ENCODE measurements around the gene NKX1-1. TPM values are rescaled to one million over a fixed set of nuclear protein-coding genes. Genes with fewer than 3 reads are reported as not detected.
"Not testable (repeated sequence)": the region's sequence is repeated elsewhere in the genome, so short reads cannot be mapped to it uniquely, and the experiment has no call there.

NKX1-1 gene
- total RNA-seq, 1 donor from 2014 or later: not detected

DNA sequence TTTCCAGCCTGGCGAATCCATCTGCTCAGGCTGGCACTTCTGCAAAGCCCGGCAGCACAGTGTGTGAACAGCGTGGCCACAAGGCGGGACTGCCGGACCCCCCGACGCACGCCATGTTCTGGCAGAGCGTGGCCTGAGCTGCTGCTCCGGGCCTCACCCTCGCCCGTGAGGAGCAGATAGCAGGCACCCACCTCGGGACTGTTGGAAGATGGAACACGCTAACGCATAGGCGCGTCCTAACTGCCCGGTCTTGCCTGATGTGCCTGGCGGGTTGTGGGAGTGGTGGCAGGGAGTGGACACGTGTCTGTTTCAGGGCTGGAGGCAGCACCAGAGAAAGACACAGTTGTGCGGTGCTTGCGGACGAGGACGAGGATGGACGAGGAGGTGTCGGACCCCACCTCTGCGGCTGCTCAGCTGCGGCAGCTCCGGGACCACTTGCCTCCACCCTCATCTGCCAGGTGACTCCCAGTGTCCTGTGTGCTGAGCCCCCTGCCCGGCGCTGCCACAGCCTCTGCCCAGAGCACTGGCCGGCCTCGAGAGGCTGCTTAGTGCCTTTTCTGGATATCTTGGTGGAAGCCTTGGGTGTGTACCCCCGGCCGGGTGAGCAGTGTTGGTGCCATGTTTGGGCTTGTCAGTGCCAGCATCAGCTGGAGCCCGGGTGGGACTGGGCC, 31.1 kb downstream of the NKX1-1 start:
- peak; percentile 15 for DNase-seq
- Histone ChIP-seq H3K9me3 (replicated peaks) (no peaks in the 10 kb centered on the region), H3K4me3 (no peak overlapping the region), H3K4me1 (no peaks in the 10 kb centered on the region), H3K27ac (replicated peaks) (no peak overlapping the region), H3K36me3 (peaks cover 36% of the 10 kb centered on the region), H3K27me3 (ENCODE audit: low read depth) (no peaks in the 10 kb centered on the region)
- intact Hi-C loops (cut with micrococcal nuclease): no loop called here
- TF ChIP-seq, protein P1, sequence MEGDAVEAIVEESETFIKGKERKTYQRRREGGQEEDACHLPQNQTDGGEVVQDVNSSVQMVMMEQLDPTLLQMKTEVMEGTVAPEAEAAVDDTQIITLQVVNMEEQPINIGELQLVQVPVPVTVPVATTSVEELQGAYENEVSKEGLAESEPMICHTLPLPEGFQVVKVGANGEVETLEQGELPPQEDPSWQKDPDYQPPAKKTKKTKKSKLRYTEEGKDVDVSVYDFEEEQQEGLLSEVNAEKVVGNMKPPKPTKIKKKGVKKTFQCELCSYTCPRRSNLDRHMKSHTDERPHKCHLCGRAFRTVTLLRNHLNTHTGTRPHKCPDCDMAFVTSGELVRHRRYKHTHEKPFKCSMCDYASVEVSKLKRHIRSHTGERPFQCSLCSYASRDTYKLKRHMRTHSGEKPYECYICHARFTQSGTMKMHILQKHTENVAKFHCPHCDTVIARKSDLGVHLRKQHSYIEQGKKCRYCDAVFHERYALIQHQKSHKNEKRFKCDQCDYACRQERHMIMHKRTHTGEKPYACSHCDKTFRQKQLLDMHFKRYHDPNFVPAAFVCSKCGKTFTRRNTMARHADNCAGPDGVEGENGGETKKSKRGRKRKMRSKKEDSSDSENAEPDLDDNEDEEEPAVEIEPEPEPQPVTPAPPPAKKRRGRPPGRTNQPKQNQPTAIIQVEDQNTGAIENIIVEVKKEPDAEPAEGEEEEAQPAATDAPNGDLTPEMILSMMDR (IDR thresholded peaks at IDR 0.05; ENCODE audit: borderline replicate concordance): no peak

GRCh38 chr4:1374706-1375045, 31.6 kb downstream of the NKX1-1 start:
- intact Hi-C loops (cut with micrococcal nuclease): no loop called here

DNA sequence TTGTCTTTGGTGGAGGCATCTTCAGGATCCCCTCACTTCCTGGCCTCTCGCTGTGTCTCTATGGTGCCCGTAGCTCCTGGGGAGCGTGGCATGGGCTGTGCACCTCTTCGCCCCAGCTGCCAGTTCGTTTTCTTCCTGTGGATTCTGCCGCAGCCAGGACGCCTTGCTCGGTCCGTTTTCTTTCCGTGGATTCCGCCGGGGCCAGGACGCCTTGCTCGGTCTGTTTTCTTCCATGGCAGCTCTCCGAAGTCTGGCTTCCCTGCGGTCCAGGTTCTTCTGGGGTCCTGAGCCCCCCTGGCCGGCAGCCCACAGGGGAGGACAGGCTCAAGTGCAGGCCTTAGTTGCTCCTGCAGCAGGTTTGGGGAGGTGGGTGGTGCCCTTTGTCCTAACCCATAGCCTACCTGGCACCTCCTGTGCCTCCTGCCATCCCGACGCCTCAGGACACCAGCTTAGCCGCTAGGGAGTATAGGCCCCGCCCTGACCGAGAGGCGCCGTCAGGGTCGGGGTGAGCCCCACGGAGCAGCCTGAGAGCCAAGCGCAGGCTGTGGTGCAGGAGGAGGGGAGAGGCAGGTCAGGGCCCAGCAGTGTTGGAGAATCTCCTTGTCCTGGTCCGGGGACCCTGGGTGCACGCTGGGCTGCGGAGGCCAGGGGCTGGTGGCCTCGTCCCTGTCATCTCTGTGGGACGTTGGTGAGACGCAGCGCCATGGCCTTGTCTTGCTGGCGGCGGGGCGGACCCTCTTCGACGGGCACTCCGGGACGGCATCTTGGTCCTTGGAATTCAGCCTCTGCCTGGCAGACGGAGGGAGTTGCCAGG, 32.1 kb downstream of the NKX1-1 start:
- TF ChIP-seq, protein P1 (IDR thresholded peaks at IDR 0.05; ENCODE audit: borderline replicate concordance): no peak
- Histone ChIP-seq H3K4me3 (no peak overlapping the region), H3K27me3 (ENCODE audit: low read depth) (no peaks in the 10 kb centered on the region), H3K27ac (replicated peaks) (no peak overlapping the region), H3K9me3 (replicated peaks) (no peaks in the 10 kb centered on the region), H3K36me3 (peaks cover 36% of the 10 kb centered on the region), H3K4me1 (no peaks in the 10 kb centered on the region)
- intact Hi-C loops (cut with micrococcal nuclease): no loop called here
- peak; percentile 11 for DNase-seq

More at GRCh38 chr4:1374706-1375045, 31.6 kb downstream of the NKX1-1 start:
- Histone ChIP-seq H3K27me3 (ENCODE audit: low read depth) (no peaks in the 10 kb centered on the region), H3K36me3 (peaks cover 36% of the 10 kb centered on the region), H3K4me3 (no peak overlapping the region), H3K9me3 (replicated peaks) (no peaks in the 10 kb centered on the region), H3K27ac (replicated peaks) (no peak overlapping the region), H3K4me1 (no peaks in the 10 kb centered on the region)
- TF ChIP-seq, protein P1 (IDR thresholded peaks at IDR 0.05; ENCODE audit: borderline replicate concordance): no peak
- DNase-seq: no peak

GRCh38 chr4:1372576-1372975, 33.7 kb downstream of the NKX1-1 start:
- H3K9me3 ChIP-seq (replicated peaks); DNase-seq; H3K27ac ChIP-seq (replicated peaks); intact Hi-C loops (cut with micrococcal nuclease); H3K4me3 ChIP-seq; H3K4me1 ChIP-seq; H3K27me3 ChIP-seq (ENCODE audit: low read depth): not testable (repeated sequence)
- peaks cover 41% of the 10 kb centered on the region for H3K36me3 ChIP-seq

GRCh38 chr4:1371176-1372165, 34.8 kb downstream of the NKX1-1 start:
- Histone ChIP-seq H3K4me3 (no peak overlapping the region), H3K27me3 (ENCODE audit: low read depth) (no peaks in the 10 kb centered on the region), H3K36me3 (peaks cover 49% of the 10 kb centered on the region), H3K4me1 (no peaks in the 10 kb centered on the region), H3K9me3 (replicated peaks) (no peaks in the 10 kb centered on the region), H3K27ac (replicated peaks) (no peak overlapping the region)
- no peak for DNase-seq
- TF ChIP-seq, protein P1 (IDR thresholded peaks at IDR 0.05; ENCODE audit: borderline replicate concordance): no peak
- intact Hi-C loops (cut with micrococcal nuclease): no loop called here
